GM12864 (cell line): ENCODE data around the gene SEC22B.
"Not testable (repeated sequence)": the region's sequence is repeated elsewhere in the genome, so short reads cannot be mapped to it uniquely, and the experiment has no call there.

Experiments
- DNase-seq: peaks from one replicate; pipeline ENCODE4 v3.0.0-alpha.2; 2011; ENCODE audit warnings: low read depth
- H3K4me3 ChIP-seq: 2 replicates; pipeline ENCODE4 v1.5.1; 2011; ENCODE audit warnings: mild to moderate bottlenecking, low read depth, low read length, control low read depth
- TF ChIP-seq, protein P1 (sequence below): IDR thresholded peaks from 2 replicates; pipeline ENCODE4 v1.5.1; 2011; ENCODE audit warnings: low read depth, mild to moderate bottlenecking, moderate library complexity, low read length, control low read depth, inconsistent platforms; ENCODE audit errors: missing control alignments

The SEC22B gene

GRCh38 chr1:120176092-120176855 lies at the start of gene SEC22B:
Gene SEC22B, minus strand, starts transcription at chr1:120176520. Its CDS starts 139 bp downstream, at chr1:120176381.
- H3K4me3 ChIP-seq = peak within 1 kb of the TSS; percentile 90
- peak; percentile 94 for DNase-seq
- TF ChIP-seq, protein P1, sequence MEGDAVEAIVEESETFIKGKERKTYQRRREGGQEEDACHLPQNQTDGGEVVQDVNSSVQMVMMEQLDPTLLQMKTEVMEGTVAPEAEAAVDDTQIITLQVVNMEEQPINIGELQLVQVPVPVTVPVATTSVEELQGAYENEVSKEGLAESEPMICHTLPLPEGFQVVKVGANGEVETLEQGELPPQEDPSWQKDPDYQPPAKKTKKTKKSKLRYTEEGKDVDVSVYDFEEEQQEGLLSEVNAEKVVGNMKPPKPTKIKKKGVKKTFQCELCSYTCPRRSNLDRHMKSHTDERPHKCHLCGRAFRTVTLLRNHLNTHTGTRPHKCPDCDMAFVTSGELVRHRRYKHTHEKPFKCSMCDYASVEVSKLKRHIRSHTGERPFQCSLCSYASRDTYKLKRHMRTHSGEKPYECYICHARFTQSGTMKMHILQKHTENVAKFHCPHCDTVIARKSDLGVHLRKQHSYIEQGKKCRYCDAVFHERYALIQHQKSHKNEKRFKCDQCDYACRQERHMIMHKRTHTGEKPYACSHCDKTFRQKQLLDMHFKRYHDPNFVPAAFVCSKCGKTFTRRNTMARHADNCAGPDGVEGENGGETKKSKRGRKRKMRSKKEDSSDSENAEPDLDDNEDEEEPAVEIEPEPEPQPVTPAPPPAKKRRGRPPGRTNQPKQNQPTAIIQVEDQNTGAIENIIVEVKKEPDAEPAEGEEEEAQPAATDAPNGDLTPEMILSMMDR = no peak

- not testable (repeated sequence) for DNase-seq, H3K4me3 ChIP-seq
Measured at GRCh38 chr1:120217933-120218332, 41.6 kb upstream of the SEC22B start.

GRCh38 chr1:120217175-120217929 lies 41.0 kb upstream of the SEC22B start:
- H3K4me3 ChIP-seq, DNase-seq: not testable (repeated sequence)

DNA sequence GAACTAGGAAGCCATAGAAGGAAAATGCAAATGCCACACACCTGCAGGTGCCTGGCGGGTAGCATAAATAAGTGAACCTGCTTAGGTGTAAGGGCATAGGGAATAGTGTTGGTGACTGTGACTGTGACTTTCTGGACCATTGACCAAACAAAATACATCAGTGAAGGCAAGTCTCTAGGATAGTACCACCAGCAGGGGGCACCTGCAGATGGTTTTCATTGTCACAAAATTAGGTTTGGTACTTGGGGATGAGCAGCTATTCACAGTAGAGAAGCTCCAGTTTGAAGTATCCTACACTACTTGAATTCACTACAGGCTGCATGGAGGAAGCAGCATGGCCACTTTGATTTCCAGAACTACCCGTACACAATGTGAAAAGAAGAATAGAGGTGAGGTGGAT lies 37.3 kb upstream of the SEC22B start:
- not testable (repeated sequence) for H3K4me3 ChIP-seq, DNase-seq

DNA sequence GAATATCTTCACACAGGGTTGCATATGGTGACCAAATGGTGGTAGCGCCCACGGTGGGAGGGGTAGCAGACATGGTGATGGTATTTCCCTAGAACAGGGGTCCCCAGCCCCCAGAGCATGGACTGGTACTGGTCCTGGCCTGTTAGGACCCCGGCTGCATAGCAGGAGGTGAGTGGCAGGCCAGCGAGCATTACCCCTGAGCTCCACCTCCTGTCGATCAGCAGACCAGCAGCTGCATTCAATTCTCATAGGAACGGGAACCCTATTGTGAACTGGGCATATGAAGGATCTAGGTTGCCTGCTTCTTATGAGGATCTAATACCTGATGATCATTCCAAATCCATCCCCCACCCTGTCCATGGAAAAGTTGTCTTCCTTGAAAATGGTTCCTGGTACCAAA lies 34.4 kb upstream of the SEC22B start:
- not testable (repeated sequence) for H3K4me3 ChIP-seq, DNase-seq

- not testable (repeated sequence) for DNase-seq, H3K4me3 ChIP-seq
Measured at GRCh38 chr1:120196863-120197775, 20.8 kb upstream of the SEC22B start.

DNA sequence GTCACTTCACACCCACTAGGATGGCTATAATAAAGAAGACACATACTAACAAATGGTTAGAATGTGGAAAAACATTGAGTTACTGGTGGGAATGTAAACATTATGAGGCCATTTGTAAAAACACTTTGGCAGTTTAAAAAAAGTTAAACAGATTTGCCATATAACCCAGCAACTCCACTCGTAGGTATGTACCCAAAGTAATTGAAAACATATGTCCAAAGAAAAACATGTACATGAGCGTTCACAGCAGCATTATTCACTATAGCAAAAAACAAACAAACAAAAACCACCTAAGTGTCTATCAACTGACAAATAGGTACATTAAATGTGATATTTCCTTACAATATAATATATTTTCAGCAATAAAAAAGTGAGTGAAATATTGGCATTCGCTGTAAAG lies 12.3 kb upstream of the SEC22B start:
- H3K4me3 ChIP-seq, DNase-seq: not testable (repeated sequence)

GRCh38 chr1:120182176-120182707 lies 5.9 kb upstream of the SEC22B start:
- H3K4me3 ChIP-seq, DNase-seq: not testable (repeated sequence)

DNA sequence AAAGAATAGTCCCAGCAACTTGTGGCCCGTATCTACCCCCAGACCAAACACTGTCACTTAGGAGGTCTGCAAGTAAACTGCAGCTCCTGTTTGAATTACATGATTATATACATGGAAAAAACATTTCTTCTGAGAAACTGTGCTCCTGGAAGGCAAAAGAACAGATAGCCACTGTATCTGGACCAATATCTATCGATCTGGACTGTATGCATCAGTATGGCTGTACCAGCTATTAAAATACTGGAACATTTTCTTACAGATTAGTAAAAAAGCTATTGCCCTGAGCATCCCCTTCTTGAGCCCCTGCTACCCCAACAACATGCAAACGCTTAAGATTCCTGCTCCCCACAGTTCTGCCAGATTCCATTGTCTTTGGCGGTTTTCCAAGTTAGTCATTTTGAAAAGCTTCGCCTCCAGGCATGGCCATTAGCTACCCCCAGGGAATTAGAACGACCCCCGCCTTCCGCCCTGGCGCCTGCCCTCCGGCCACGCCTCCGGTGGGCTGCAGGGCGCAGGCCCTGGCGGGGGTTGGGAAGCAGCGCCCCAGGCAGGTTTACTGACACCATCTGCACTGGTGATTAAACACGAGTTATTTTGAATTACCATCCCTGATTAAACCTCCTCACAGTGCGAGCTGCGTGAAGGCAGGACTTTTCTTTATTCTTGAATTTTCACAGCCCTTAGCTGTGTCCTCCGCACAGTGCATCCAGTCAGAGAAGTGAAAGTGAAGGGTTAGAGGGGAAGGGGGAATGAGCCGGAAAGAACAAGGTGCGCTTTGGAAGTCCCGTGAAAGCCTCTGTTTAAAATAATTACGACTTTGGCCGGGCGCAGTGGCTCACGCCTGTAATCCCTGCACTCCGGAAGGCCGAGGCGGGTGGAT lies 3.7 kb upstream of the SEC22B start:
- H3K4me3 ChIP-seq, DNase-seq: not testable (repeated sequence)

DNA sequence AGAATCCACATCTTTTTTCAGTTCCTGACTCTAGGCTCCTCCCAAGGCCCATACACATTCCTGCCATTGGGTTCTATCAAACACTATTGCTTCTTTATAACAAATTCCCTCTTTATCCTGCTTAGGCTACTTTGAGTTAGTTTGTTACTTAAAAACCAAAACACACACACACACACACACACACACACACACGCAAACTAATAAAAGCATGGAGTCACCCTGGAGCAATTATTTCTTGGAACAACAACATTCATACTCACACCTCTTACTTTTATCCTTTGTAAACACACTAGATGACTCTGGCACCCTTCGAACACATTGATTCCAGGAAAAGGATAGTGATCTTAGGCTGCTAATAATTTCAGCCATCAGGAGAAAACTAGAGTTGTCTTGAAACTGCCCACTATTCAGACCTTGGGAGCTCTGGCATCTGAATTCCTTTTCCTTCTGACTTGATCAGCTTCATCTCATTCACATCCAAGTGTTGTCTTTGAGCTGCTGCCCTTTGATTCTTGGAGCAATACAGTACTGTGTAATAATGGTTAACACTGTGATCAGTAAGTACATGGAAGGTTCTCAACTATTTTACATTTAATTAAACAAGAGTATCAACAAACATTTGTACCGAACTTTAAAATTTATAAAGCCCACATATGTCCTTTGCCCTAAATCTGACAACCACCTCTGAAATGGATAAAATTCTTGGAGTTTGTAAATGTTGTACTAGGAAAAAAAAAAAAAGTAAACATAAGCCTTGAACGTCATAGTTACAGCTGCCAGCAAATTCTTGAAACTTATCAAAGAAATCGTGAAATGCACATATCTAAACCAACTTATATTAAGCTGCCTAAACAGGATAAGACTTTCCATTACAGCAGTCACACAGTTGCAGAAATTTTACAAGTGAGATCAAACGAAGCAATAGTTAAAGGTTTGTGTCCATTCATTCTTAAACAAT lies 2.8 kb upstream of the SEC22B start:
- H3K4me3 ChIP-seq = no peak overlapping the region
- no peak for DNase-seq
- TF ChIP-seq, protein P1 = no peak

GRCh38 chr1:120178058-120178457 lies 1.7 kb upstream of the SEC22B start:
- not testable (repeated sequence) for H3K4me3 ChIP-seq, DNase-seq

DNA sequence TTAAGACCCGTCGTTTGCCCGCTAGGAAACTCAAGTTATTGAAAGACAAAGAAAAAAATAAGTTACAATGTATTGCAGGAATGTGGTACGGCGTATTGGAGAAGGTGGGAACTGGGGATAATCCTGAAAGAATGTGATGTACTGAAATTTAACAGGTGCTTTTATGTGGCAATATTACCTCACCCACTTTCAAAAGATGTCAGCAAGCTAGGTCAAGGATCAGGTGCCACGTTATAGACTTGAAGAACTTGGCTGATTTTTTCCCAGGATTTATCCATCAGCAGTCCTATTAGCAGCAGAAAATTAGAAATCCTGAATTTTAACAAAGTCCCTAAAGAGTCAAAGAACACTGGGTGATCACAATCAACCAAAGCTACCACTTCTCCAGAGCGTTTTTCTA lies 632 bp downstream of the SEC22B start:
- H3K4me3 ChIP-seq = peak overlapping the region; percentile 90
- not testable (repeated sequence) for DNase-seq

DNA sequence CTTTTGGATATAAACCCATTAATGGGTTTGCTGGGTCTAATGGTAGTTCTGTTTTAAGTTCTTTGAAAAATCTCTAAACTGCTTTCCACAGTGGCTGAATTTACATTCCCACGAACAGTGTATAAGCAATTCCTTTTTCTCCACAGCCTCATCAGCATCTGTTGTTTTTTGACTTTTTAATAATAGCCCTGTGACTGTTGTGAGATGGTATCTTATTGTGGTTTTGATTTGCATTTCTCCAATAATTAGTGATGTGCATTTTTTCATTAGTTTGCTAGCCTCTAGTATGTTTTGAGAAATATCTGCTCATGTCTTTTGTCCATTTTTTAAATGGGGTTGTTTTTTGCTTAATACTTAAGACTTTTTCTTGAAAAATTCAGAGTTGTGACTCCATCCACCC lies 11.6 kb downstream of the SEC22B start:
- not testable (repeated sequence) for H3K4me3 ChIP-seq, DNase-seq

DNA sequence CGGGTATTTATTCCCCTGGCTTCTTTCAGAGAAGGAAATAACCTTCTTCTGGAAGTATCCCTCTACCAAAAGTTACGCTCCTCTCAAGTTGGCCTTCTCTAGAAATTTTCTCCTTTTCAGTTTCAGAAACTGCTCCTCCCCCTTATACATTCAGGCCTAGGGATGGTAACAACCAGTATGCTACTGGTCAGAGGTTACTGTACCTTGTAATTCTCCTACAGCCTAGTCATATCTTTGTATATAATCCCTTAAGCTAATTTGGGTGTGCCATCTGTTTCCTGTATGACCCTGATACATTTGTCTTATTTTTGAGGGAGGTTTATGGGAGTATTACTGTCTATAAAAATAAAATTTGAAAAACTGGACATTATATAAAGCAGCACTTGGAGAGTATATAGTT lies 14.3 kb downstream of the SEC22B start:
- not testable (repeated sequence) for H3K4me3 ChIP-seq, DNase-seq
